Measurements from ENCODE around the gene METTL27.

GRCh38 chr7:73876973-73877372 lies 34.7 kb upstream of the METTL27 start:
- TF ChIP-seq CTCF (conservative IDR thresholded peaks at IDR 0.05) (no peak), ZFX (IDR thresholded peaks at IDR 0.05) (no peak)
